Activated B cell treated with CpG ODN at 0.5 μM for 24 hours (primary cell): ENCODE measurements around the gene KRTAP2-4. TPM values are rescaled to one million over a fixed set of nuclear protein-coding genes. Genes with fewer than 3 reads are reported as not detected.
"Not testable (repeated sequence)": the region's sequence is repeated elsewhere in the genome, so short reads cannot be mapped to it uniquely, and the experiment has no call there.

Experiments used
- ATAC-seq: fragments of 200-7000 bp; cut with Tn5 transposase; one replicate; pipeline ENCODE4 v1.10.0; 2021; ENCODE audit warnings: low read depth, mild to moderate bottlenecking, moderate library complexity
- CTCF ChIA-PET: fragments of 350-600 bp; sonication (Branson Sonifier 250); formaldehyde crosslinking; loops from one replicate; lab custom pipeline; 2021; ENCODE audit warnings: antibody characterized with exemption; lab: Charles Lee
- POLR2A ChIA-PET: fragments of 350-600 bp; sonication (Branson Sonifier 250); formaldehyde crosslinking; loops from one replicate; lab custom pipeline; 2021; ENCODE audit warnings: antibody characterized with exemption; lab: Charles Lee
- DNase-seq: peaks from one replicate; pipeline ENCODE4 v3.0.0; 2022
- H3K27ac Mint-ChIP-seq: one replicate; pipeline ENCODE4 v1.8.0; 2020; ENCODE audit warnings: mixed read lengths
- H3K27me3 Mint-ChIP-seq: one replicate; pipeline ENCODE4 v1.8.0; 2021; ENCODE audit warnings: mixed read lengths
- H3K36me3 Mint-ChIP-seq: one replicate; pipeline ENCODE4 v1.8.0; 2021; ENCODE audit warnings: low read depth, mixed read lengths
- H3K4me1 Mint-ChIP-seq: one replicate; pipeline ENCODE4 v1.8.0; 2021; ENCODE audit warnings: mixed read lengths
- H3K4me3 Mint-ChIP-seq: one replicate; pipeline ENCODE4 v1.8.0; 2020; ENCODE audit warnings: mild to moderate bottlenecking, mixed read lengths
- H3K9me3 Mint-ChIP-seq: one replicate; pipeline ENCODE4 v1.8.0; 2020; ENCODE audit warnings: mixed read lengths
- CTCF ChIP-seq: fragments of 200-600 bp; IDR thresholded peaks from one replicate; pipeline ENCODE4 v1.8.0; 2022; ENCODE audit warnings: antibody characterized with exemption, mild to moderate bottlenecking
- intact Hi-C: fragments of 100-400 bp; cut with micrococcal nuclease; formaldehyde crosslinking; loops from one replicate; pipeline ENCODE4 v1.15.1; 2024
- total RNA-seq: library from RNA; stranded (reverse); gene quantifications from 2 replicates; pipeline ENCODE4 v1.2.3, GENCODE V29; 2022

KRTAP2-4 gene
- total RNA-seq, 1 donor from 2014 or later, result not detected

GRCh38 chr17:41064301-41064700, 1.4 kb downstream of the KRTAP2-4 start:
- Mint-ChIP-seq H3K27ac (no peak overlapping the region), H3K27me3 (peaks cover 19% of the 10 kb centered on the region), H3K9me3 (no peaks in the 10 kb centered on the region), H3K36me3 (no peaks in the 10 kb centered on the region), H3K4me3 (no peak overlapping the region), H3K4me1 (no peaks in the 10 kb centered on the region)
- DNase-seq (no peak), ATAC-seq (no peak)
- ChIA-PET POLR2A (no interaction called here), CTCF (no interaction called here)
- intact Hi-C loops, result no loop called here
- TF ChIP-seq CTCF, result no peak

- ChIA-PET POLR2A (no interaction called here), CTCF (no interaction called here)
- no peak for ATAC-seq
- Mint-ChIP-seq H3K27ac (no peak overlapping the region), H3K27me3 (peaks cover 27% of the 10 kb centered on the region), H3K4me1 (no peaks in the 10 kb centered on the region), H3K9me3 (no peaks in the 10 kb centered on the region), H3K4me3 (no peak overlapping the region), H3K36me3 (no peaks in the 10 kb centered on the region)
- intact Hi-C loops, result no loop called here
- no peak for TF ChIP-seq CTCF
- no peak for DNase-seq
These were observed 2.2 kb downstream of the KRTAP2-4 start for GRCh38 chr17:41063449-41063848.

- H3K27ac Mint-ChIP-seq, result no peak overlapping the region
- TF ChIP-seq CTCF, result no peak
- DNase-seq (no peak), ATAC-seq (no peak)
- peaks cover 37% of the 10 kb centered on the region for H3K27me3 Mint-ChIP-seq
- no peaks in the 10 kb centered on the region for H3K36me3 Mint-ChIP-seq
- ChIA-PET CTCF (no interaction called here), POLR2A (no interaction called here)
- H3K4me3 Mint-ChIP-seq, result no peak overlapping the region
- intact Hi-C loops, result no loop called here
- H3K4me1 Mint-ChIP-seq, result no peaks in the 10 kb centered on the region
- peaks cover 7% of the 10 kb centered on the region for H3K9me3 Mint-ChIP-seq
These were observed 3.7 kb downstream of the KRTAP2-4 start for GRCh38 chr17:41061964-41062363.

- H3K27ac Mint-ChIP-seq, result no peak within 1 kb of the TSS
- DNase-seq (no peak), ATAC-seq (no peak)
- H3K4me1 Mint-ChIP-seq, result no peaks in the 10 kb centered on the region
- intact Hi-C loops, result no loop called here
- H3K36me3 Mint-ChIP-seq, result no peaks in the 10 kb centered on the region
- no peak within 1 kb of the TSS for H3K4me3 Mint-ChIP-seq
- ChIA-PET POLR2A (no interaction called here), CTCF (no interaction called here)
- H3K27me3 Mint-ChIP-seq, result peaks cover 38% of the 10 kb centered on the region
- TF ChIP-seq CTCF, result no peak
- peaks cover 7% of the 10 kb centered on the region for H3K9me3 Mint-ChIP-seq
These were observed 5.6 kb downstream of the KRTAP2-4 start, which contains the start of gene KRTAP2-3 for GRCh38 chr17:41060052-41060604. Gene KRTAP2-3, minus strand, starts transcription at chr17:41060114. Its CDS starts 64 bp downstream, at chr17:41060050.

GRCh38 chr17:41059276-41060051, 6.2 kb downstream of the KRTAP2-4 start:
- intact Hi-C loops, H3K4me1 Mint-ChIP-seq, H3K36me3 Mint-ChIP-seq, H3K4me3 Mint-ChIP-seq, H3K27ac Mint-ChIP-seq, DNase-seq, ATAC-seq, H3K9me3 Mint-ChIP-seq, POLR2A ChIA-PET: not testable (repeated sequence)
- H3K27me3 Mint-ChIP-seq, result peaks cover 40% of the 10 kb centered on the region
- CTCF ChIA-PET, result interaction anchor here (0.6 kb wide), 1 partner anchor 1982 kb away, joined by 3 read pairs; no protein-coding TSS in a partner anchor
